Urothelium cell line (cell line): ENCODE measurements around the gene LCN10.
A peak's percentile ranks its signal among the peaks of the same experiment; 100 is the strongest.
"Not testable (repeated sequence)": the region's sequence is repeated elsewhere in the genome, so short reads cannot be mapped to it uniquely, and the experiment has no call there.

Experiments used
- DNase-seq: peaks from one replicate; pipeline ENCODE4 v3.0.0; 2011; ENCODE audit warnings: low spot score, mixed read lengths
- FAIRE-seq: peaks from 2 replicates; lab custom pipeline; 2011; peaks lifted over from hg19 to GRCh38; lab: Jason Lieb, UNC

The LCN10 gene

DNA sequence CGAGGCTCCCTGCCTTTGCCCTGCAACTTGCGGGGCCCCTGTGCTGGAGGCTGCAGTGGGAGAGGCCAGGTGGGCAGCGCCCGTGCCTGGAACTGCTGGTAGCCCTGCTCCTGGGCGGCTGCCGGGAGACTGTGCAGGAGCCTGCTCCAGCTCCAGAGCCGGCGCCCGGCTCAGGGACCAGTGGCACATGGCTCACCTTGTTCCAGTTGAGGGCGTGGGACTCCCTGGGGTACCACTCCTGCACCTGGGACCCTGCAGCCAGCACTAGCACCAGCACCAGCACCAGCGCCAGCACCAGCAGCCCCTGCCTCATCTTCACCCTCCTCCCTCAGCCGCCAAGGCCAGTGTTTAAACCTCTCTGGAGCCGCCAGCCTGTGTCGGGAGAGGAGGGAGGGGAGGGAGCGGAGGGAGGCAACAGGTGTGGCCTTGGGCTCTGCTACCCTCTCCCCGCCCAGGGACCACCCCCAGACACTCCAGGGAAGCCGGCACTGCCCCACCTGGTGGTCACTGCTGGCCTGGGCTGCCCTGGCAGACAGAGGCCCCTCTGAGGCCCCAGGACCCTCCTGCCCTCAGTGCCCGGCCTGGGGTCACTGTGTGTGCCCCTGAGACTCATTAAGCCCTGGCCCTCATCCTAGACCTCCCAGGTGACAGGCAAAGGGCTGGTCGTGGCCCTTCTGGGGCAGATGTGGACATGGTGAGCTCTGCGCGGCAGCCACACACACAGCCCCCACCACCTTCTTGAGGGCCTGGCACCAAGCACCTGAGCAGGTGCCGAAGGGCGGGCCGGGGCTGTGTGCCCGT, at the start of gene LCN10:
TSS of gene LCN10 (minus strand) at position 350 of the 801 bp plus-strand sequence. CDS start at position 313, 37 bp downstream.
- FAIRE-seq (no peak), DNase-seq (no peak)

DNA sequence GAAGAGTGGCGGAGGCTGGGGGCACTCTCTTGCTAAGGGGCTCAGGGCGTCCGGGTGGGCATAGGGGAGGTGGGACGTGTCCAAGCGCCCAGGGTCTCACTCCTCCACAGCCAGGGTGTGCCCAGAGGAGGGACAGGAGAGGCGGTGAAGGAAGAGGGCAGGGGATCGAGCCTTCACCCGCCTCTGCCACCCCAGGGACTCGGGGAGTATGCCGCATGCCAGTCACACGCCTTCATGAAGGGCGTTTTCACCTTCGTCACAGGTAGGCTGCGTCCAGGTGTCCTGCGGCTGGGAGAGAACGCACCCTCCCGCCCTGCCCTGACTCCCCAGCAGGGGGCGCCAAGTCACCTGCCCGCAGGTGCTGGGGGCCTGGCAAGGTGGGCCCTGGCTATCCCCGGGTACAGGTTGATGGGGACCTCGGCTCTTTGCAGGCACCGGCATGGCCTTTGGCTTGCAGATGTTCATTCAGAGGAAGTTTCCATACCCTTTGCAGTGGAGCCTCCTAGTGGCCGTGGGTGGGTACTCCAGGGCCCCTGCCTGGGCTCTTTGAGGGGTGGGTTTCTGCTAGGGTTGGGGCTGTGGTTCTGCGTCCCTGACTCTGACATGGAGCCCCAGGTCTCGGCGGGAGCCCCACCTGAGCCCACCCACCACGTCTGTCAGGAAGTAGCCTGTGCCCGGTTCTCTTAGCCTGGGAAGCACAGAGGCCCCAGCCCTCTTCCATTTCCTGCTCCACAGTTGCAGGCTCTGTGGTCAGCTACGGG, 49.0 kb upstream of the LCN10 start:
- no peak for FAIRE-seq

DNA sequence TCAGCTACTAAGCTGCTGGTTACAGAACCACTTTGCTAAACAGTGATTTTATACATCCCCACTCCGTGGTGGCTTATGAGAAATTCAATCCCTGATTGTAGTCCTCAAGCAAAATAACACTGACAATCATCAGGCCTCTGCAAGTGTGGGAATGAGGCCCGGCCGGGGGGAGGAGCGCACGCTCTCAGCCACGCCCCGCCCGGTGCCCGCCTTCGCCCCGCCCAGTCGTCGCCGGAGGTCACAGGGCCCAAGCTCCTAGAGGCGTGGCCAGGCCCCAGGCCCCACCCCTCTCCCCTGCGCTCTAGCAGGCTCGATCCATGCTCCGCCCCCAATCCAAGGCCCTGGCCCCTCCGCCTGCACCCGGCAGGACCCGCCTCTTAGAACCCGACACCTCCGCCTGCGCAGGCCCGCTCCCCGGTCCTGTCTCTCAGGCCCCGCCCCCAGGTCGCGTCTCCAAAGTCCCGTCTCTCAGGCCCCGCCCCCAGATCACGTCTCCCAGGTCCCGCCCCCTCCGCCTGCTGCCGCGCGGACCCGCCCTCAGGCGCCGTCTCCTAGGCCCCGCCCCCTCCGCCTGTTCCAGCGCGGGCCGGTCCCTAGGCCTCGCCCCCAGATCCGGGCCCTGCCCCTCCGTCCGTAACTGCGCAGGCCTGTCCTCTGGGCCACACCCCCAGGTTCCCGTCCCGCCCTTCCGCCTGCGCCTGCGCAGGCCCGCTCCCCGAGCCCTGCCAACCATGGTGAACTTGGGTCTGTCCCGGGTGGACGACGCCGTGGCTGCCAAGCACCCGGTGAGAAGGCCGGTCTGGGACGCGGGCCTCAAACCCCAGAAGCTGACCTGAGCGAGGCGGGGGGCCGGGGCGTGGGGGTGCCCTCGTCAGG, 48.1 kb upstream of the LCN10 start, which contains the start of gene TMEM141:
TSS of gene TMEM141 (plus strand) at position 705 of the 876 bp plus-strand sequence. CDS start at position 732, 27 bp downstream.
- FAIRE-seq (no peak), DNase-seq (peak; percentile 98)

More for the DNA sequence above, 49.0 kb upstream of the LCN10 start:
- peak; percentile 61 for DNase-seq

DNA sequence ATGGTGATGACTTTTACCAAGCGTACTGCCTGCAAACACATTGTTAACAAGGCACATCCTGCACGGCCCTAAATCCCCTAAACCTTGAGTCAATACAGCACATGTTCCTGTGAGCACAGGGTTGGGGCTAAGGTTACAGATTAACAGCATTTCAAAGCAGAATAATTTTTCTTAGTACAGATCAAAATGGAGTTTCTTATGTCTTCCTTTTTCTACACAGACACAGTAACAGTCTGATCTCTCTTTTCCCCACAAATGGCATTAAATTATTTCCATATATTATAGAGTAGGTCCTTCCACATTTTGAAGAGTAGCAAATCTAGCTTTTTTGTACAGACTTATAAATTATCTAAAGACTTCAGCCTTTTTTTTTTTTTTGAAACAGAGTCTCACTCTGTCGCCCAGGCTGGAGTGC, 46.8 kb upstream of the LCN10 start:
- DNase-seq (no peak), FAIRE-seq (no peak)

DNA sequence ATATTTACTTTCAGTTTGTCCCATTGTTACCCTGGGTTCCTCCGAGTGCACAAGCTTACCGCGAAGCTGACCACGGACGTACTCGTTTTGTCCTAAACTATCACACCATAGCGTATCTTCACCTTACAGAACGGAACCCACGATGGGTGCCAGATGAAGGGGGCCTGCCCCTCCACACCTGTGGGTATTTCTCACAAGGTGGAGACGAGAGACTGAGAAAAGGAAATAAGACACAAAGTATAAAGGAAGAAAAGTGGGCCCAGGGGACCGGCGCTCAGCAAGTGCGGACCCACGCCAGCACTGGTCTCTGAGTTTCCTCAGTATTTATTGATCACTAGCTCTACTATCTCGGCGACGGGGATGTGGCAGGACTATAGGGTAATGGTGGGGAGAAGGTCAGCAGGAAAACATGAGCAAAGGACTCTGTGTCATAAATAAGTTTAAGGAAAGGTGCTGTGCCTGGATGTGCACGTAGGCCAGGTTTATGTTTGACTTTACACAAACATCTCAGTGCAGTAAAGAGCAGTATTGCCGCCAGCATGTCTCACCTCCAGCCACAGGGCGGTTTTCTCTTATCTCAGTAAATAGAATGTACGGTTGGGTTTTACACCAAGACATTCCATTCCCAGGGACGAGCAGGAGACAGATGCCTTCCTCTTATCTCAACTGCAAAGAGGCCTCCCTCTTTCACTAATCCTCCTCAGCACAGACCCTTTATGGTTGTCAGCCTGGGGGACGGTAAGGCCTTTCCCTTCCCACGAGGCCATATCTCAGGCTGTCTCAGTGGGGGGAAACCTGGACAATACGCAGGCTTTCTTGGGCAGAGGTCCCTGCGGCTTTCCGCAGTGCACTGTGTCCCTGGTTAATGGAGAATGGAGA, 46.1 kb upstream of the LCN10 start:
- not testable (repeated sequence) for FAIRE-seq, DNase-seq

DNA sequence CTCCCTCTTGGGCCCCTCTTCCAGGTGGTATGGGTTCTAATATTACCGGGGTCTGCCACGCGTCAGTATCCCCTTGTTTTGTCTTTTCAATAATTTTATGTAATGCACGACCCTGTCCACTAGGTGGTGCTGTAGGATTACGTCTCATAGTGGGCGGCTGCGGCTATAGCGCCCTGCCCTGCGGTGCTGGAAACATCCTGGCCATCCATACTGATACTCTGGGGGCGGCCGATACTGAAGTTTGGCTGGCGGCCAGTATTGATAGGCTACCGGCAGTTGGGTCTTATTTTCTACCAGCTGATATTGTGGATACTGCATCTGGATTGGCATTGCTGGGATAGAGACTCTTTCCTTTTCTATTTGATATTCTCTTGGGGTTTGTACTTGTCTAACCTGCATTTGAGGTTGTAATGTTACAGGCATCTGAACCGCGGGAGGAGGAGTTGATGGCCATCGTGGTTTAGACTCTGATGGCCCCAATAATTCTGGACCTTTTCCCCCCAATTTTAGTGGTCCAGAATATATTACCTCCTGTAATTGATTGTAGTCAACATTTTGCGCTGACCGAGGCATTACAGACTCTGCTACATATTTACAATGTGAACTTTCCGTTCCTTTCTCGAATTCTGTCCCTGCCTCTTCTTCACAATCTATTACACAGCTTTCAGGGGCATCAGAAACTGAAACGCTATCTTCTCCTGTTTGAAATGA, 45.1 kb upstream of the LCN10 start:
- FAIRE-seq (no peak), DNase-seq (peak; percentile 65)

DNA sequence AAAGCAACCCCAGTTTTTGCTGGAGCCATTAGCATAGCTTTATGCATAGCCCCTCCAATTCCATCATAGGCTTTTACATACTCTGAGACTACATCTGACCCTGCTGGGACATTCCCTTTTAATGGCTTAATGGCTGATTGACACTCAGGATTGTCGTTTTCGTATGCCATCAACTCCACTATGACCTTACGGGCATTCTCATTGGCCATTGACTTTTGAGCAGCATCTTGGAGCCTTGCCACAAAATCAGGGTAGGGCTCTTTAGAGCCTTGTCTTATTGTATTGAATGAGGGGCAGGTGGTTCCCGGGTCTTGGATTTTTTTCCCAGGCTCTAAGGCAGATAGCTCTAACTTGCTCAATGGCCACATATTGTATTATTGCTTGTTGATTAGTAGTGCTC, 44.2 kb upstream of the LCN10 start:
- FAIRE-seq, DNase-seq: not testable (repeated sequence)

DNA sequence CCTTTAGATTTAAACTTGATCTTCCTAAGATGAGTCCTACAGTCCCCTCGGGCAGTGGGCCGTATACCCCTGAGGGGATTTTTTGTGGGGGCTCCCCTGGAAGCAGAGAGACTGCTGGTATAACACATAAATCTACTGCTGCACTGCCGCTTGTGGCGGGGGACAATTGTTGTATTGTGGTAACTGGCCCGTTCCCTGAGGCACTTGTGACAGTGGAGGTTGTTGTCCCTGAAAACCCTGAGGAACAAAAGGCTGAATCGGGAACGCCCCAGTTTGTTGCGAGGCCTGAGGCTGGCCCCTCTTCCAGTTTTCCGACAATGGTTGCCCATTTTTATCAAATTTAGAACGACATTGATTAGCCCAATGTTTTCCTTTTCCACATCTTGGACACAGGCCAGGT, 43.7 kb upstream of the LCN10 start:
- FAIRE-seq: no peak
- no peak for DNase-seq

DNA sequence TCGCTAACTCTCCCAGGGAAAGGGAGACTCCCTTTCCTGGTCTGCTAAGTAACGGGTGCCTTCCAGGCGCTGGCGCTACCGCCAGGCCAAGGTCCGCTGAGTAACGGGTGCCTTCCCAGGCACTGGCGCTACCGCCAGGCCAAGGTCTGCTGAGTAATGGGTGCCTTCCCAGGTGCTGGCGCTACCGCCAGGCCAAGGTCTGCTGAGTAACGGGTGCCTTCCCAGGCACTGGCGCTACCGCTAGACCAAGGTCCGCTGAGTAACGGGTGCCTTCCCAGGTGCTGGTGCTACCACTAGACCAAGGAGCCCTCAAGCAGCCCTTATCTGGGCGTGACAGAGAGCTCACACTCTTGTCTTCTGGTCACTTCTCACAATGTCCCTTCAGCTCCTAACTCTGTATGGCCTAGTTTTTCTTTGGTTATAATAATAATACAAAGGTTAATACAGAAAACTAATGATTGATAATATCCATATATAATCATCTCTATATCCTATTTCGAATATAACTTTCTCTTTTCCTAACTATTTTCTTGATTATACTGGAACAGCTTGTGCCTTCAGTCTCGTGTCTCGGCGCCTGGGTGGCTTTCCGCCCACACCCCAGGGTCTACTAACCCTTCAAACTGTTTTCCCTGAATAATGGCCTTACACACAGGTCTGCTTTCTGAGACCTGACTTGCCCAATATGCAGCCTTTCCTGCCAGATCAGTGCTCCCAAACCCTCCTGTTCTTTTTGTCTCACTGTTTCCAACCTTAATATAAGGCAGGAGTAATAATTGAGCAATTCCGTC, 43.0 kb upstream of the LCN10 start:
- FAIRE-seq, DNase-seq: not testable (repeated sequence)

DNA sequence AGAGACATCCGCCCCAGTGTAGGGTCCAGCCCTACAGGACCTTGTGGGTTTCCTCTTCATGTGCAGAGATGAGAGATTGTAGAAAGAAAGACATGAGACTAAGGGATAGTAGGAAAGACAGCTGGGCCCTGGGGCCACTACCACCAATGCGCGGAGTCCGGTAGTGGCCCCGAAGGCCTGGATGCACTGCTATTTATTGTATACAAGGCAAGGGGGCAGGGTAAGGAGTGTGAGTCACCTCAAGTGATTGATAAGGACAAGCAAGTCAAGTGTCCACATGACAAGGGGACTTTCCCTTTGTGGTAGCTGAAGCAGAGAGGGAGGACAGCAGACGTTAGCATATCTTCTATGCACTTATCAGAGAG, 42.2 kb upstream of the LCN10 start:
- FAIRE-seq (no peak), DNase-seq (no peak)

DNA sequence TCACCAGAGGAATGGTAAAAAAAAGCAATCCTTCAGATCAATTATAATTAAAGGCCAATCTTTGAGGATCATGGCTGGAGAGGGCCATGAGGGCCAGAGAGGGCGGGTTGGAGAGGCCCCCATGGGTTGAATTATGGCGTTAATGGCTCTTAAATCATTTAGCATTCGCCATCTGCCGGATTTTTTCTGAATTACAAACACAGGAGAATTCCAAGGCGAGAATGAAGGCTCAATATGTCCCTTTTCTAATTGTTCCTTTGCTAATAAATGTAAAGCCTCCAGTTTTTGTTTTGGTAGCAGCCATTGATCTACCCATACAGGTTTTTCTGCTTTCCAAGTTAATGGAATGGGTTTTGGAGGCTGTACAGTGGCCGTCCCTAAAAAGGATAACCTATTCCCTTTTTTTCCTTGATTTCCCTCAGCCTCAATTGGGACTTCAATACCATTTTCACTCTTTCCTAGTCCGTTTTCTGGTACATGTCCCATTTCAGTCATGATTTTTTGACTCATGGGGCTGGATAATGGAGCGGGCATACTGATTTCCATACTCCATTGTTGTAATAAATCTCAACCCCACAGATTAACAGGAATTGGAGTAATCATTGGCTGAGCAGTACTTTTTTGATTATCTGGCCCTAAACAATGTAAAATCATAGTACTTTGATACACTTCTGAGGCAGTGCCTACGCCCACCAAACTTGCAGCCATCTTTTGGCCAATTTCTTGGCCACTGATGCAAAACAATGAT, 41.7 kb upstream of the LCN10 start:
- DNase-seq (no peak), FAIRE-seq (no peak)

DNA sequence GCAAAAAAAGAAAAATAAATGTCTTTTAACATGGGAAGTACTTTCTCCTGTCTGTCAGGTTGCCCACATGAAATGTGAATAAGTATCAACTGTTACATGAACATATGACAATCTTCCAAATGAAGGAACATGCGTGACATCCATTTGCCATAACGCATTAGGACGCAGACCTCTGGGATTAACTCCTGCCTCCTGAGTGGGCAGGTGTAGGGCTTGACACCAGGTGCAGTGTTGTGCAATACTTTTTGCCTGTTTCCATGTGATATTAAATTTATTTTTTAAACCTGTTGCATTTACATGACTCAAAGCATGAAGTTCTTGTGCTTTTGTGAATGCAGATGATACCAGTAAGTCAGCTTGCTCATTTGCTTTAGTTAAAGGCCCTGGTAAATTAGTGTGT, 39.7 kb upstream of the LCN10 start:
- no peak for DNase-seq

DNA sequence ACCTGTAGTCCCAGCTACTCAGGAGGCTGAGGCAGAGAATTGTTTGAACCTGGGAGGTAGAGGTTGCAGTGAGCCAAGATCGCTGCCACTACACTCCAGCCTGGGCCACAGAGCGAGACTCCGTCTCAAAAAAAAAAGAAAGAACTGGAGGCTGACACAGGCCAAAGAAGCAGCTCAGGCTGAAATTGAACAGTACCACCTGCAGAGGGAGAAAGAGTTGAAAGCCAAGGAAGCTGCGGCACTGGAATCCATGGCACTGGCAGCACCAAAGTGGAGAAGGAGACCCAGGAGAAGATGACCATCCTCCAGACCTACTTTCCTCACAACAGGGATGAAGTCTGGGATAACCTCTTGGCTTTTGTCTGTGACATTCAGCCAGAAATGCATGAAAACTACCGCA, 37.1 kb upstream of the LCN10 start:
- DNase-seq (no peak), FAIRE-seq (no peak)

More for the DNA sequence above, 39.7 kb upstream of the LCN10 start:
- no peak for FAIRE-seq

DNA sequence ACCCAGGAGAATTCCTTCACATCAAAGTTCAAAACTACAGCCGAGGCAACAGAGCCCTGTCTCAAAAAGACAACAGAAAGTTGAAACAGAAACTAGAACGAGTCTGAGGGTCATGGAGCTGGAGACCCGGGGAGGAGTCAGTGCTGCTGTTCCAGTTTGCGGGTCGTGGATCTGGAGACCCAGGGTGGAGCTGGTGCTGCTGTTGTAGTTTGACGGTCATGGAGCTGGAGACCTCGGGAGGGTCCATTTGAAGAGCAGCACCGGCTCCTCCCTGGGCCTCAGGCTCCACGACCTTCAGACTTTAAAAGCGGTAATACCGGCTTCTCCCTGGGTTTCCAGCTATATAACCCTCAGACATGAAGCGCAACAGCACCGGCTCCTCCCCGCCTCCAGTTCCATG, 34.6 kb upstream of the LCN10 start:
- no peak for DNase-seq
- FAIRE-seq: no peak

DNA sequence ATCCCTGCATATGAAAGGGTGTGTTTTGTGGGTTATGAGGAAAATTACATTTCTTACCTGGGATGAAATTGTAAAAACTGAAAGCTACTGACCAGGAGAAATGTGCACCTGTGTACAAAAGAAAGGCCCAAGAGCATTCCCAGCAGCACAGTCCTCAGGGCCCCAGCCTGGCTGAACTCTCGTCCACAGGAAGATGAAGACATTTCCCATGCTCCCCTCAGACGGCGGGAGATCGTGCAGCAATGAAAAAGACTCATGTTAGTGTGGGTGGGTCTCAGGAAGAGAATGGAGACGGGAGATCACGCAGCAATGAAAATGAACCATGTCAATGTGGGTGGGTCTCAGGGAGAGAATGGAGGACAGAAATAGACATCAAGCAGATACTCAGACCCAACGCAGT, 34.2 kb upstream of the LCN10 start:
- FAIRE-seq (no peak), DNase-seq (no peak)

DNA sequence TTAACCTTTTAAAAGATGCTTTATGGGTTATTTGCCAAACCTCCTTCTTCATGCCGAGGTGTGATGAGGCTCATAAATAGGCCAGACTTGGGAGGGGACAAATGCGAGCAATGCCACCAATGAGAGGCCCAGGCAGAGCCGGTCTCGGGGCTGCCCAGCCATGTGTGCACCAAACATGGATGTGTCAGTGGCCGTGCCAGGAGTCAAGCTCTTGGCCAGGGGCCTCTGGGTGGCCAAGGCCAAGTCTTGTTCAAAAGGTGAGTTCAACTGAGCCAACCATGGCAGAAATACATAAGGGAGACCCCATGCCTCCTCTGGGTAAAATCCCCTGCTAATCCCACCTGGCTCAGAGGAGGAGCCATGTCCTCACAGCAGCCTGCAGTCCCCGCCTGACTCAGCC, 32.5 kb upstream of the LCN10 start:
- FAIRE-seq: no peak

DNA sequence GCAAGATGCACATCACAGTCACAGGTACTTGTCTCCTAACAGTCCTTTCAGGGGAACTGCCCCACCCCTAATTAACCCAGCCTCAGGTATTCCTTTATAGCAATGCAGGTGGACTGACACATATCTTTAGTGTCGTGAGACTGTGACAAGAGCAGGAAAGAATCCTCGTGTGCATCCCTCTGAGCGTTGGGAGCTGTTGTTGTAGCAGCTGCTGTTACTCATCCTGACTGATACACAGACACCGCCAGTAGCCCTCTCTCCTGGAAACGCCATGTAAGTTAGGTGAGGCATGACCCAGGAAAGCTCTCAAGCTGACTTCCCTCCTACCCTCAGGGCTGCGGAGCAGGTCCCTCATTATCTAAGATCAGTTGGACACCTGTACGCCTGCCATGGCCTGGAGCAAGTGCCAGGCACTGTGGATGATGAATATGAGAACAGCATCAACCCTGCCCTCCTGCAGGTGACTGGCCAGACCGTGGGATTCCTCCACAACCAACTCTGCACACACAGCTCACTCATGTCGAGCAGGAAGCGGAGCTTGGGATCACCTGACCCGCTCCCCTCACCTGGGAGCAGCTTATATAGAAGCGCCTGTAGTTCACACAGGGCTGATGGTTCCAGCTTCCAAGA, 31.8 kb upstream of the LCN10 start:
- DNase-seq (no peak), FAIRE-seq (no peak)

More for the DNA sequence above, 32.5 kb upstream of the LCN10 start:
- no peak for DNase-seq
